Astrocyte of the hippocampus (primary cell): Measurements from ENCODE around the gene PANK4.
A peak's percentile ranks its signal among the peaks of the same experiment; 100 is the strongest.
"Not testable (repeated sequence)": the region's sequence is repeated elsewhere in the genome, so short reads cannot be mapped to it uniquely, and the experiment has no call there.

Experiments
- DNase-seq: peaks from one replicate; pipeline ENCODE4 v3.0.0; 2011; ENCODE audit warnings: low read depth, low spot score

Gene PANK4

GRCh38 chr1:2525920-2526823 lies at the start of gene PANK4:
Gene PANK4, minus strand, starts transcription at chr1:2526596. Its CDS starts 9 bp downstream, at chr1:2526587.
- DNase-seq, result peak; percentile 98

GRCh38 chr1:2574350-2574749 lies 48.0 kb upstream of the PANK4 start:
- DNase-seq, result no peak

- no peak for DNase-seq
These were observed 47.0 kb upstream of the PANK4 start for GRCh38 chr1:2573250-2573920.

- DNase-seq, result no peak
These were observed 45.0 kb upstream of the PANK4 start for GRCh38 chr1:2571348-2571747.

GRCh38 chr1:2570332-2570731 lies 43.9 kb upstream of the PANK4 start:
- no peak for DNase-seq

GRCh38 chr1:2569703-2570102 lies 43.3 kb upstream of the PANK4 start:
- not testable (repeated sequence) for DNase-seq

GRCh38 chr1:2569060-2569459 lies 42.7 kb upstream of the PANK4 start:
- no peak for DNase-seq

GRCh38 chr1:2568187-2568816 lies 41.9 kb upstream of the PANK4 start:
- DNase-seq, result not testable (repeated sequence)

- no peak for DNase-seq
These were observed 40.8 kb upstream of the PANK4 start for GRCh38 chr1:2567083-2567679.

GRCh38 chr1:2566101-2567045 lies 40.0 kb upstream of the PANK4 start:
- DNase-seq, result peak; percentile 75

GRCh38 chr1:2564815-2565374 lies 38.5 kb upstream of the PANK4 start:
- no peak for DNase-seq

- no peak for DNase-seq
These were observed 37.8 kb upstream of the PANK4 start for GRCh38 chr1:2564006-2564814.

GRCh38 chr1:2563205-2563604 lies 36.8 kb upstream of the PANK4 start:
- no peak for DNase-seq

- no peak for DNase-seq
These were observed 35.8 kb upstream of the PANK4 start for GRCh38 chr1:2561898-2562895.

GRCh38 chr1:2561446-2561845 lies 35.0 kb upstream of the PANK4 start:
- no peak for DNase-seq

GRCh38 chr1:2560299-2561073 lies 34.1 kb upstream of the PANK4 start:
- no peak for DNase-seq

GRCh38 chr1:2559509-2560298 lies 33.3 kb upstream of the PANK4 start:
- no peak for DNase-seq
